Activated naive CD8-positive, alpha-beta T cell treated with anti-CD3 and anti-CD28 coated beads, Interleukin-2, amount 50 U/mL, for 24 hours (primary cell): ENCODE measurements around the gene RNF212B.
"Not testable (repeated sequence)": the region's sequence is repeated elsewhere in the genome, so short reads cannot be mapped to it uniquely, and the experiment has no call there.

Source experiments
- ATAC-seq: fragments of 150-1000 bp; cut with Tn5 transposase; one replicate; pipeline ENCODE4 v1.10.0; 2021
- DNase-seq: peaks from one replicate; pipeline ENCODE4 v3.0.0; 2021
- H3K27ac Mint-ChIP-seq: one replicate; pipeline ENCODE4 v1.8.0; 2021; ENCODE audit warnings: mild to moderate bottlenecking, mixed read lengths
- H3K27me3 Mint-ChIP-seq: one replicate; pipeline ENCODE4 v1.8.0; 2021; ENCODE audit warnings: mixed read lengths
- H3K36me3 Mint-ChIP-seq: one replicate; pipeline ENCODE4 v1.8.0; 2021; ENCODE audit warnings: low read depth, mixed read lengths
- H3K4me1 Mint-ChIP-seq: one replicate; pipeline ENCODE4 v1.8.0; 2021; ENCODE audit warnings: mixed read lengths
- H3K4me3 Mint-ChIP-seq: one replicate; pipeline ENCODE4 v1.8.0; 2021; ENCODE audit warnings: mild to moderate bottlenecking, moderate library complexity, mixed read lengths
- H3K9me3 Mint-ChIP-seq: one replicate; pipeline ENCODE4 v1.8.0; 2021; ENCODE audit warnings: mixed read lengths

Gene RNF212B

DNA sequence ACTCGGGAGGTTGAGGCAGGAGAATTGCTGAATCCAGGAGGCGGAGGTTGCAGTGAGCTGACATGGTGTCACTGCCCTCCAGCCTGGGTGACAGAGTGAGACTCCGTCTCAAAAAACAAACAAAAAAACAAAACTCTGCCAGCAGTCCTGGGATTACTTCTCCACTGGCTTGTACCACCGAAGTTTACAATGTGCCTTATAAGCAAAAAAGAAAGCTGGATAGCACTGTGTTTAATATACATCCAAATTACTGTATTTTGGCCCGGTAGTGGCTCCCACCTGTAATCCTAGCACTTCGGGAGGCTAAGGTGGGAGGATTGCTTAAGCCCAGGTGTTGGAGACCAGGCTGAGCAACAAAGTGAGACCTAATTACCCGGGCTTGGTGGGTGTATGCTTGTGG lies 31.5 kb downstream of the RNF212B start:
- no peaks in the 10 kb centered on the region for H3K9me3 Mint-ChIP-seq
- ATAC-seq (no peak), DNase-seq (no peak)
- no peak overlapping the region for H3K4me3 Mint-ChIP-seq
- no peaks in the 10 kb centered on the region for H3K4me1 Mint-ChIP-seq
- no peaks in the 10 kb centered on the region for H3K36me3 Mint-ChIP-seq
- H3K27ac Mint-ChIP-seq: no peak overlapping the region
- H3K27me3 Mint-ChIP-seq: peaks cover 9% of the 10 kb centered on the region

DNA sequence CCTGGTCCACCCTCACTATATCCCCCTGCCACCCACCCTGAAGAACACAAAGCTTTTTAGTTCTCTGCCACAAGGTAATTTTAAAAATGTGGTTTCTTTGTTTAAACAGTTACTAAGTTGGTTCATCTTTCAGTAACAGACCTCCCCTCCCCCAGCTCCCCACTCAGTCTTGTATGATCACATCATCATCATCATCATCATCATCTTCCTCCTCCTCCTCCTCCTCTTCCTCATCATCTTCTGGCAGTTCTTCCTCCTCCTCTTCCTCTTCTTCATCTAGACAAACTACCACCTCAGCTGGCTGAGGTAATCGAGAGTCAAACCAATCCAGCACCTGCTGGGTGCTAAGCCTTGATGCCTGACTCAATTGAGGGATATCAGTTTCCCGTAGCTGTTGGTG lies 37.7 kb downstream of the RNF212B start:
- H3K4me1 Mint-ChIP-seq: no peaks in the 10 kb centered on the region
- H3K27ac Mint-ChIP-seq: no peak overlapping the region
- no peaks in the 10 kb centered on the region for H3K27me3 Mint-ChIP-seq
- no peak for DNase-seq
- no peak overlapping the region for H3K4me3 Mint-ChIP-seq
- ATAC-seq: no peak
- H3K36me3 Mint-ChIP-seq: peaks cover 10% of the 10 kb centered on the region
- no peaks in the 10 kb centered on the region for H3K9me3 Mint-ChIP-seq

DNA sequence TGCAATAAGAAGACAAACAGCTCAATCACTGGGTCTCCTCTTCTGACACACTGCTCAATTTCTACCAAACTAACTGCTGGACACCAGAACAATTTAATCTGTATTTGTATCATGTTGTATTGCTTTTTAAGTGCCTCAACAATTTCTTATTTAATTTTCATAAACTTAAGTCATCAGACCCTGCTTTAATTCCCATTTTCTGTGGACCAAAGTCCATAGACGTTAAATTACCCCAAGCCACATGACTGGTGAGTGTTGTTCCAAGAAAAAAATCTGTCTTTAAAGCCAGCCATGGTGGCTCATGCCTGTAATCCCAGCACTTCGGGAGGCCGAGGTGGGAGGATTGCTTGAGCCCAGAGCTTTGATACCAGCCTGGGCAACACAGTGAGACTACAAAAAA lies 39.5 kb downstream of the RNF212B start:
- Mint-ChIP-seq H3K9me3 (no peaks in the 10 kb centered on the region), H3K36me3 (peaks cover 10% of the 10 kb centered on the region), H3K4me1 (no peaks in the 10 kb centered on the region), H3K4me3 (no peak overlapping the region), H3K27me3 (no peaks in the 10 kb centered on the region), H3K27ac (no peak overlapping the region)
- no peak for DNase-seq
- ATAC-seq: no peak

DNA sequence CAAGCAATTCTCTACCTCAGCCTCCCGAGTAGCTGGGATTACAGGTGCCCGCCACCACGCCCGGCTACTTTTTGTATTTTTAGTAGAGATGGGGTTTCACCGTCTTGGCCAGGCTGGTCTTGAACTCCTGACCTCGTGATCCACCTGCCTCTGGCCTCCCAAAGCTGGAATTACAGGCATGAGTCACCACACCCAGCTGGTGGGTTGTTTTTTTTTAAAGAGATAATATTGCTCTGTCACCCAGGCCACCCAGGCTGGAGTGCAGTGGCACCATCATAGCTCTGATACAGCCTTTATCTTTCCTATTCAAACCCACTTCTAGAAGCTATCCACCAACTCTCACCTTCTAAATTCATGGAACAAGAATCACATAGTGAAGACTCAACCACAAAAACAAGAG lies 40.2 kb downstream of the RNF212B start:
- H3K36me3 Mint-ChIP-seq: peaks cover 11% of the 10 kb centered on the region
- H3K4me3 Mint-ChIP-seq, H3K27ac Mint-ChIP-seq, H3K4me1 Mint-ChIP-seq, H3K9me3 Mint-ChIP-seq, H3K27me3 Mint-ChIP-seq, DNase-seq, ATAC-seq: not testable (repeated sequence)

DNA sequence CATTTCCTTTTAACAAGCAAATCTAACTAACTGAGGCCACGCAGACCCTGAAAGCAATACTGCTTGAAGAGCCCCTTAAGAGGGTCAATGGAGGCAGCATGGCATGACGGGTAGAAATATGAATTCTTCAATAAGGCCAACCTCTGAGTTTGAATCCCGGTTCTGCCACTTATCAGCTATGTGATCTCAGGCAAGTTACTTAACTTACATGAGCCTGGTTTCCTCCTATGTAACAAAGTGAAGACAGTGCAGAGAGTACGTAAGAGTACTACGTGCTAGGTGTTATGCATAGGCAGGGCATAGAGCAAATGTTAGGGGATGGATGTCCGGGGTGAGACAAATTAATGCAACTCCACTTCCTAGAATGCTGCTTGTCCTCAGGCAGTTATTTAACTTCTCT lies 43.5 kb downstream of the RNF212B start:
- DNase-seq (no peak), ATAC-seq (no peak)
- Mint-ChIP-seq H3K9me3 (no peaks in the 10 kb centered on the region), H3K27me3 (no peaks in the 10 kb centered on the region), H3K36me3 (peaks cover 15% of the 10 kb centered on the region), H3K27ac (no peak overlapping the region), H3K4me3 (no peak overlapping the region), H3K4me1 (peaks cover 18% of the 10 kb centered on the region)

DNA sequence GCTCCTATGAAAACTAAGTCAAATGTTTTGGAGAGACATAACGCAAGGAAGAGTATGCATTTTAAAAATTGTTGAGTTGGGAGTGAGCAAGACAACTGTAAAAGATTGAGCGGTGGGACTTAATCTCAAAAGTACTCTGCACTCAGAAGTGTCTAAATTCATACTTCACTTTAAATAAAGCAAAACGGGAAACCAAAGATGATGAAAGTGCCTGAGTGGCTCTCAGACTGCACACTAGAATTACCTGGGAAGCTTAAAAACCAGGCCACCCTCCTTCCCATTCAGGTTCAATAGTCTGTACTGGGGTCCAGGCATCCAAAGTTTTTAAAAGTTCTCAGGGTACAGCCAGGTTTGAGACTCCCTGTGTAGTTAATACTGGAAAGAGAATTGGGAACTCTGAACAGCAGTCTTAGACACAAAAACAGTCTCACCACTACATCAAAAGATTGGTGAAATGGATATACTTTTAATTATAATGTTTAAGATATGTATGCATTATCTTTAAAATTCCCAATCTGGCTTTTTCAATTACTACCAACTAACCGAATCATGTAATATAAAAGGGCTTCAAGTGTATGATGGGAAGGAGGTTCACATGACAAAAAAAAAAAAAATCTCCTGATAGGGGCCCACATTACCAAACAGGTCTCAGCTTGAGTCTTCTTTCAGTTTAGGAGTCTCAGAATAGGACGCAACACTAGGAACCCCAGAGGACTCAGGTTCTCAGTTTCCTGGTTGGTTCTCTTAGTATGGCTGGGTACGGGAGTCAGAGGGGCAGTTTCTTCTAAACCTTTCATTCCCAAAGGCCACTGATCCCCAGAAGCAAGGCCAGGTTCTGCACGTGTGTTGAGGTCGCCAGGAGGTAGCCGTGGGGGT lies 47.2 kb downstream of the RNF212B start:
- DNase-seq (no peak), ATAC-seq (no peak)

DNA sequence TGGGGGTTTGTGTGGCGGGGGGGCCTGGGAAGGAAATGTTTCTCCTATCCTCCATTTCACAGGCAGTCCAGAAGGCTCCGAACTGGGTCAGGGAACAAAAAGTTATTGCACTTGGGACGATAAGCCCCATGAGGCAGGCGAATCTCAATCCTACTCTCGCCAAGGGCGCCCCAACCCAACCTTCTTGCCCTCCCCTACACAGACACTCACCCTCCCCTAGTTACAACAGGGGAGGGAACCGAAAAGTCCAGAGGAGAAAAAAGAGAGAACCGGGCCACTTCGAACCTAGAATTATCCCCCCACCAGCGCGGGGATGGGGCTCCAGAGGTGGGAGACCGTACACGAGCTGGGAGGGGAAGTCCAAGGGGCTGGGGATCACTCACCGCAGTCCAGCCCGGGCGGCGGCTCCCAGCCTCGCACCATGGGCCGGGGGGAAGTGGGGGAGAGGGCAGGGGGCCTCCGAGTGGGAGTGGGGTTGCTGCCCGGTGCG lies 47.8 kb downstream of the RNF212B start:
- Mint-ChIP-seq H3K27ac (peak overlapping the region; percentile 90), H3K4me1 (peaks cover 26% of the 10 kb centered on the region), H3K27me3 (no peaks in the 10 kb centered on the region), H3K36me3 (peaks cover 13% of the 10 kb centered on the region), H3K4me3 (peak overlapping the region; percentile 98), H3K9me3 (no peaks in the 10 kb centered on the region)
- no peak for DNase-seq
- peak; percentile 30 for ATAC-seq

More for the DNA sequence above, 47.2 kb downstream of the RNF212B start:
- Mint-ChIP-seq H3K4me3 (peak overlapping the region; percentile 98), H3K36me3 (peaks cover 13% of the 10 kb centered on the region), H3K27ac (peak overlapping the region; percentile 90), H3K9me3 (no peaks in the 10 kb centered on the region), H3K4me1 (peaks cover 26% of the 10 kb centered on the region), H3K27me3 (no peaks in the 10 kb centered on the region)

DNA sequence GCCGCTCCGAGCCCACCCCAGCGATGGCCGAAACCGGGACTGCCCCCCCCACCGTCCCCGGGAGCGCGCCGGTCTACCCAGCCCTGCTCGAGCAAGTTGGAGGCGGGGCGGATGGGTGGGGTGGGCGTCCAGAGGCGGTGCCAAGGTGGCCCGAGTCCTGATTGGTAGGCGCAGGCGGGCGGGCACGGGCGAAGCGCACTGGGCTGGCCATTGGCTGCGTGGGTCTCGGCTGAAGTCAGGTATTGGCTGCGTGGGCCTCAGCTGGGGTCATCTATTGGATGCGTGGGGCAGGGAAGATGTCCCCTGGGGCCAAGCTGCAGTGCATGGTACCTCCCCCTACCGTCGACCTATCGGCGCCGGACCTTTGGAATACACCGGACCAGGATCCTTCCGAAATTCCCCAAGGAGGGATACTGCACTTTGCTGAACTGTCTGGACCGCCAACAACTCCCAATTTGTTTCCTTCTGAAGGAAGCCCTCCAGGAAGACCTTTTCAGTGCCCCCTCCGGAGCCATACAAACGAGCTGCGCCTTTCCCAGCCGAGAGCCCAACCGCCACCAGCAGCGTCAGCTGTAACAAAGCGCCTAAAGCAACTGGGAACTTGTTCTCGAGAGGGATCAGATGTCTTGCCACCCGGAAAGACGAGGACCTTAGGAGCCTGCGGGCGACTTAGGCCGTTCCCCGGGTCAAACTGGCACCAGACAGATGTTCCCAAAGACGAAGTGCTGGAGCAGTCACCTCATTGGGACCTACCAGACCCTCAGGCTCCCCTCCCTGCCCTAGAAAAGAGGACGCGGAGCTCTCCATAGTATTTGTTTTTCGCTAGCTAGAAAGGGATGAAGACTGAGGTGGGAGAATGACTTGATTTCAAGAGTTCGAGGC lies 48.5 kb downstream of the RNF212B start, which contains the start of gene HOMEZ:
TSS of gene HOMEZ (minus strand) at position 113 of the 882 bp plus-strand sequence. CDS start 180 bp downstream, outside the sequence.
- H3K4me1 Mint-ChIP-seq: peaks cover 26% of the 10 kb centered on the region
- H3K27me3 Mint-ChIP-seq: no peaks in the 10 kb centered on the region
- peak; percentile 98 for ATAC-seq
- H3K36me3 Mint-ChIP-seq: peaks cover 13% of the 10 kb centered on the region
- peak within 1 kb of the TSS; percentile 95 for H3K27ac Mint-ChIP-seq
- peak within 1 kb of the TSS; percentile 98 for H3K4me3 Mint-ChIP-seq
- H3K9me3 Mint-ChIP-seq: no peaks in the 10 kb centered on the region
- DNase-seq: peak; percentile 99

DNA sequence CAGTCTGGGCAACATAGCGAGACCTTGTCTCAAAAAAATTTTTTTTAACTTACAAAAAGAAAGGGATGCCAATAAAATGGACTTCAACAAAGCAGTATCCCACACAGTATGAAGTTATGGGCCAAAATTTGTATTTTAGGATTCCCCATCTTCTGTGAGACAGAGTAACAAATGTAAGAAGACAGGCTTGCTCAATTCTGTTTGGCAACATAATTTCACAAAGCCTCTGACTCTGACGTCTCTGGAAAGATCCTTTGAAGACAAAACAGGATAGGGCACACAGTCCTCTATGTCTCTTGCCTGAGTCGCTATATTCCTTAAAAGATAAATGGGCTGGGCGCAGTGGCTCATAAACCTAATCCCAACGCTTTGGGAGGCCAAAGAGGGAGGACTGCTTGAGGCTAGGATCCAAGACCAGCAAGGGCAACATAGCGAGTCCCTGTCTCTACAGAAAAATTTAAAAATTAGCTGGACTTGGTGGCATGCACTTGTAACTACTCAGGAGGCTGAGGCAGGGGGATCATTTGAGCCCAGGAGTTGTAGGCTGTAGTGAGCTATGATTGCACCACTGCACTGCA lies 49.3 kb downstream of the RNF212B start:
- Mint-ChIP-seq H3K36me3 (peaks cover 13% of the 10 kb centered on the region), H3K27ac (peak overlapping the region; percentile 95), H3K27me3 (no peaks in the 10 kb centered on the region), H3K4me1 (peaks cover 26% of the 10 kb centered on the region), H3K4me3 (peak overlapping the region; percentile 98), H3K9me3 (no peaks in the 10 kb centered on the region)
- ATAC-seq (no peak), DNase-seq (no peak)

DNA sequence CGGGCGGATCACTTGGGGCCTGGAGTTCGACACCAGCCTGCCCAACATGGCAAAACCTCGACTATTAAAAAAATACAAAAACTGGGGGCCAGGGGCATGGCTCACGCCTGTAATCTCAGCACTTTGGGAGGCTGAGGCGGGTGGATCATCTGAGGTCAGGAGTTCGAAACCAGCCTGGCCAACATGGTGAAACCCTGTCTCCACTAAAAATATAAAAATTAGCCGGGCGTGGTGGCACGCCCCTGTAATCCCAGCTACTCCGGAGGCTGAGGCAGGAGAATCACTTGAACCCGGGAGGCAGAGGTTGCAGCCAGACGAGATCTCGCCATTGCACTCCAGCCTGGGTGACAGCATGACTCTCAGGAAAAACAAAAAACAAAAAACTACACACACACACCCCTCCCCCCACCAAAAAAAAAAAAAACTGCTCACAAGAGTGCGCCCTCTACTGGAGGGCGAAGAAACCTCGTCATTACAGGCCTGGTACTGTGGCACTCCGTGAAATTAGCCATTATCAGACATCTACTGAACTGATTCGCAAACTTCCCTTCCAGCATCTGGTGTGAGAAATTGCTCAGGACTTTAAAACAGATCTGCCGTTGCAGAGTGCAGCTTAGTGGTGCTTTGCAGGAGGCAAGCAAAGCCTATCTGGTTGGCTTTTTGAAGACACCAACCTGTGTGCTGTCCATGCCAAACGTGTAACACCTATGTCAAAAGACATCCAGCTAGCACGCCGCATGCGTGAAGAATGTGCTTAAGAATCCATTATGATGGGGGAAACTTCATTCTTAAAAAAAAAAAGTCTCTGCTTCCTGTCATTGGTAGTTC lies 57.2 kb downstream of the RNF212B start:
- Mint-ChIP-seq H3K36me3 (peaks cover 4% of the 10 kb centered on the region), H3K27ac (peak overlapping the region; percentile 75), H3K4me3 (no peak overlapping the region), H3K4me1 (peaks cover 20% of the 10 kb centered on the region), H3K27me3 (no peaks in the 10 kb centered on the region), H3K9me3 (no peaks in the 10 kb centered on the region)
- DNase-seq (peak; percentile 50), ATAC-seq (peak; percentile 74)

DNA sequence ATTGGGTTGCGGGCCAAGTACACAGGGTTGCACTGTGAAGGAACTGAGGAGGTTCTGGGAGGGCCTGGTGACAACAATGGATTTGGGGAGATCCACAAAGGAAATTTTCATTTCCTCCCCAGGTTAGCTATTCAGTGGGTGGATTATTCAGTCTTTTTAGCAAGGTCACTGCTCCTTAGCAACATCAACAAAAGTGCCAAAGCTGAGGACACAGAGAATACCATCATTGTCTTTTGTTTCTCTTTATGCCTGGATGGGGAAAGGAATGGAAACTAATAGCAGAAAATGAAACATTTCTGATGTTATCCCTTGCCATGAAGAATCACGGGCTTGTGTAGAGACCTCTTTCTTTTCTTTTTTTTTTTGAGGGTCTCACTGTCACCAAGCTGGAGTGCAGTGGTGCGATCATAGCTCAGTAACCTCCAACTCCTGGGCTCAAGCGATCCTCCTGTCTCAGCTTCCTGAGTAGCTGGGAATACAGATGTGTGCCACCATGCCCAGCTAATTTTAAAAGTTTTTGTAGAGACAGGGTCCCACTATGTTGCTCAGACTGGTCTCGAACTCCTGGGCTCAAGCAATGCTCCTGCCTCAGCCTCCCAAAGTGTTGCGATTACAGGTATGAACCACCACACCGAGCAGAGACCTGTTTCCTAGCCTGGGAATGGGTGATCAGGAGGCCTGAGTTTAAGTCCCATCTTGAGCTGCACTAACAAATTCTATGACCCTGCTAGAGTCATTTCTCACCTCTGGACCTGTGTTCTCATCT lies 58.5 kb downstream of the RNF212B start:
- ATAC-seq (no peak), DNase-seq (no peak)
- H3K9me3 Mint-ChIP-seq: no peaks in the 10 kb centered on the region
- H3K36me3 Mint-ChIP-seq: peaks cover 5% of the 10 kb centered on the region
- no peak overlapping the region for H3K4me3 Mint-ChIP-seq
- no peak overlapping the region for H3K27ac Mint-ChIP-seq
- H3K4me1 Mint-ChIP-seq: peaks cover 29% of the 10 kb centered on the region
- no peaks in the 10 kb centered on the region for H3K27me3 Mint-ChIP-seq

DNA sequence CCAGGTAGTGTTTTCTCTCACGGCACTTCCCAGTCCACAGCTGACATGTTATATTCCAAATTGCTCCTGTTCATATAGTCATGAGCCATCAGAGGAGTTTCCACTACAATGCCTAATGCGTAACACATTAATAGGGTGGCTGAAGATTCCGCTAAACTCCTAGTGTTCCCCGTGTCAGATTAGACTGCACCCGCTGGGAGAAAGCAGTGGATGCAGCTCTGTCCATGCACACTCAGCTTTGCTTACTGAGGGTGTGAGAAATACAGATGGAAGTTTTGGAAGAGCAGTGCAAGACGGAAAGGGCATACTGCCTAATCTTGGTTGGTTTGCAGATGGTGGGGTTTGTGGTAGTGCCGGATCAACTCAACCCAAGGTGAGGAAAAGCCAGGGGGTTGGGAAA lies 59.4 kb downstream of the RNF212B start:
- ATAC-seq (no peak), DNase-seq (no peak)
- Mint-ChIP-seq H3K9me3 (no peaks in the 10 kb centered on the region), H3K4me1 (peaks cover 29% of the 10 kb centered on the region), H3K36me3 (peaks cover 5% of the 10 kb centered on the region), H3K27me3 (no peaks in the 10 kb centered on the region), H3K4me3 (no peak overlapping the region), H3K27ac (no peak overlapping the region)

DNA sequence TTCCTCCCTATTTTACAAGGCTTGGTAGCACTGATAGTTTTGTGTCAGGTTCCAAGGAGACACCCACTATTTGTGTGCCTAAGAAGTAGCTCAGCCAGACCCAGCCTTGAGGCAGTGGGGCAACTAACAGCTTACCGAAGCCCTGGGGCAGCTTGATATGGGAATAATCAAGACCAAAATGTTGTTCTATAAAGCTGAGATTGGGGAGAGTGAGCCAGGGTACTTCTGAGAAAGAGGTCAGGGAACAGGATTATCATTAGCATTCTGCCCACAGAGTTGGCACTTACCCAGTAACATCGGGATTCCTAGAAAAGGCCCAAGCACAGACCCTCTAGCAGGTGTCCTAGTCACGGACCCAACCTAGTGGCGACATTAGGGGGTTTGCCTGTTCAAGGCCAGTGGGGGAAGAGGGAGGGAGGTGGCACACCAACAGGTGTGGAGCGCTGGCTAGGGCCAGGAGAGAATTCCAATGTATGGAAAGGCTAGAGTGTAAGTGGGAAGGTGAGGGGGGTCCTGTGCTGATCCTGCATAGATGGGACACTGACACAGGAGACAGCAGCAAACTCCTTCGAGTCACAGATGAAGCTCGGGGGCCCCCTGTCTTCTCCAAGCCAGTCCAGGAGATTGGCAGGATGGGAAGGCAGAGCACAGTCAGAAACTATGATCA lies 60.0 kb downstream of the RNF212B start:
- H3K9me3 Mint-ChIP-seq: no peaks in the 10 kb centered on the region
- no peak for DNase-seq
- H3K4me1 Mint-ChIP-seq: peaks cover 32% of the 10 kb centered on the region
- no peak for ATAC-seq
- H3K36me3 Mint-ChIP-seq: peaks cover 7% of the 10 kb centered on the region
- H3K27ac Mint-ChIP-seq: no peak overlapping the region
- H3K27me3 Mint-ChIP-seq: no peaks in the 10 kb centered on the region
- no peak overlapping the region for H3K4me3 Mint-ChIP-seq
